ENCODE results near the gene ZNF775.

ZNF775 gene

GRCh38 chr7:150415161-150416153, 36.3 kb downstream of the ZNF775 start:
- DNase-seq = no peak

- no peak for DNase-seq
These were observed 38.1 kb downstream of the ZNF775 start for GRCh38 chr7:150417239-150417638.

GRCh38 chr7:150417863-150418262, 38.7 kb downstream of the ZNF775 start:
- DNase-seq = no peak

GRCh38 chr7:150420242-150420641, 41.1 kb downstream of the ZNF775 start:
- no peak for DNase-seq

- peak; percentile 53 for DNase-seq
These were observed 42.0 kb downstream of the ZNF775 start for GRCh38 chr7:150420987-150421674.

GRCh38 chr7:150421831-150422230, 42.7 kb downstream of the ZNF775 start:
- no peak for DNase-seq

GRCh38 chr7:150425670-150426069, 46.5 kb downstream of the ZNF775 start:
- no peak for DNase-seq

GRCh38 chr7:150428671-150429451, 49.7 kb downstream of the ZNF775 start:
- no peak for DNase-seq

- no peak for DNase-seq
These were observed 50.6 kb downstream of the ZNF775 start for GRCh38 chr7:150429699-150430098.

GRCh38 chr7:150430465-150431085, 51.4 kb downstream of the ZNF775 start:
- DNase-seq = no peak

GRCh38 chr7:150431839-150432658, 52.9 kb downstream of the ZNF775 start:
- no peak for DNase-seq

- DNase-seq = no peak
These were observed 54.1 kb downstream of the ZNF775 start for GRCh38 chr7:150432915-150433892.

GRCh38 chr7:150434240-150434639, 55.1 kb downstream of the ZNF775 start:
- DNase-seq = no peak

- DNase-seq = no peak
These were observed 55.9 kb downstream of the ZNF775 start for GRCh38 chr7:150435047-150435389.

- DNase-seq = no peak
These were observed 56.4 kb downstream of the ZNF775 start for GRCh38 chr7:150435390-150436073.

GRCh38 chr7:150439967-150440366, 60.8 kb downstream of the ZNF775 start:
- DNase-seq = no peak

GRCh38 chr7:150441524-150441923, 62.4 kb downstream of the ZNF775 start:
- DNase-seq = no peak

GRCh38 chr7:150442811-150443210, 63.7 kb downstream of the ZNF775 start:
- DNase-seq = no peak

- no peak for DNase-seq
These were observed 64.8 kb downstream of the ZNF775 start for GRCh38 chr7:150443793-150444540.
